CD8-positive, alpha-beta memory T cell (primary cell): ENCODE measurements around the gene CDC23. TPM values are rescaled to one million over a fixed set of nuclear protein-coding genes. Genes with fewer than 3 reads are reported as not detected.
"Not testable (repeated sequence)": the region's sequence is repeated elsewhere in the genome, so short reads cannot be mapped to it uniquely, and the experiment has no call there.

Experiments
- CTCF ChIA-PET: fragments of 350-600 bp; sonication (Branson Sonifier 250); formaldehyde crosslinking; loops from one replicate; lab custom pipeline; 2021; ENCODE audit warnings: antibody characterized with exemption; lab: Charles Lee
- POLR2A ChIA-PET: fragments of 350-600 bp; sonication (Branson Sonifier 250); formaldehyde crosslinking; loops from one replicate; lab custom pipeline; 2021; ENCODE audit warnings: antibody characterized with exemption; lab: Charles Lee
- DNase-seq, 5 donors: peaks; one replicate each; pipeline versions ENCODE4 v3.0.0 to v3.0.0-alpha.2; 2020 to 2022; ENCODE audit warnings: mixed read lengths in 1 of 5
- H3K27ac ChIP-seq: one replicate; pipeline ENCODE4 v1.7.0; 2013; ENCODE audit warnings: low read depth, mild to moderate bottlenecking, low read length, moderate library complexity
- H3K27me3 ChIP-seq: 2 replicates; pipeline ENCODE4 v1.7.0; 2013; ENCODE audit warnings: low read length, mild to moderate bottlenecking; ENCODE audit not compliant: insufficient read depth, poor library complexity, severe bottlenecking
- H3K36me3 ChIP-seq: 2 replicates; pipeline ENCODE4 v1.7.0; 2013; ENCODE audit warnings: mild to moderate bottlenecking, low read length, moderate library complexity; ENCODE audit not compliant: insufficient read depth
- H3K4me1 ChIP-seq: 2 replicates; pipeline ENCODE4 v1.7.0; 2013; ENCODE audit warnings: mild to moderate bottlenecking, low read length, moderate library complexity; ENCODE audit not compliant: insufficient read depth
- H3K4me3 ChIP-seq: 2 replicates; pipeline ENCODE4 v1.7.0; 2013; ENCODE audit warnings: mild to moderate bottlenecking, low read length
- H3K9me3 ChIP-seq: 2 replicates; pipeline ENCODE4 v1.7.0; 2013; ENCODE audit warnings: mild to moderate bottlenecking, low read length
- H3K27ac Mint-ChIP-seq, 8 donors: one replicate each; pipeline ENCODE4 v1.8.0; 2020 to 2021; ENCODE audit warnings: mixed read lengths in 8 of 8, mild to moderate bottlenecking in 6 of 8, inconsistent platforms in 3 of 8, moderate library complexity in 3 of 8
- H3K27me3 Mint-ChIP-seq, 2 donors: one replicate each; pipeline ENCODE4 v1.8.0; 2020 to 2021; ENCODE audit warnings: mixed read lengths in 2 of 2, mild to moderate bottlenecking in 1 of 2, moderate library complexity in 1 of 2
- H3K36me3 Mint-ChIP-seq, 3 donors: one replicate each; pipeline ENCODE4 v1.8.0; 2020 to 2021; ENCODE audit warnings: mixed read lengths in 3 of 3, inconsistent platforms in 1 of 3, mild to moderate bottlenecking in 1 of 3
- H3K4me1 Mint-ChIP-seq, 3 donors: one replicate each; pipeline ENCODE4 v1.8.0; 2020 to 2021; ENCODE audit warnings: mixed read lengths in 3 of 3, inconsistent platforms in 1 of 3, mild to moderate bottlenecking in 1 of 3
- H3K4me3 Mint-ChIP-seq, 7 donors: one replicate each; pipeline ENCODE4 v1.8.0; 2020 to 2021; ENCODE audit warnings: mixed read lengths in 7 of 7, mild to moderate bottlenecking in 6 of 7, moderate library complexity in 4 of 7, inconsistent platforms in 2 of 7
- H3K9me3 Mint-ChIP-seq, 5 donors: one replicate each; pipeline ENCODE4 v1.8.0; 2020 to 2022; ENCODE audit warnings: mixed read lengths in 5 of 5, mild to moderate bottlenecking in 3 of 5, moderate library complexity in 2 of 5, inconsistent platforms in 1 of 5
- polyA plus RNA-seq: library from polyadenylated mRNA; unstranded; fragments of 300-500 nt; fragmentation: Illumina TruSeq; gene quantifications from one replicate; pipeline ENCODE4 v1.2.3, GENCODE V29; 2021
- total RNA-seq, 2 experiments: library from RNA; stranded (reverse); gene quantifications; one replicate each; pipeline ENCODE4 v1.2.3, GENCODE V29; 2021

The CDC23 gene
- total and polyA plus RNA-seq, 3 experiments from 2014 or later = 21.9 to 49.7 (median 48.7) TPM

- Mint-ChIP-seq H3K36me3 (peaks cover 48 to 82% (median 49%) of the 10 kb centered on the region in 3 donors), H3K27me3 (no peaks in the 10 kb centered on the region), H3K9me3 (no peaks in the 10 kb centered on the region), H3K4me3 (no peak overlapping the region), H3K4me1 (peaks cover 0 to 3% (median 0%) of the 10 kb centered on the region in 3 donors), H3K27ac (peak overlapping the region in 4 of 8 donors; percentile 12 to 40 (median 23))
- ChIA-PET POLR2A (no interaction called here), CTCF (no interaction called here)
- Histone ChIP-seq H3K9me3 (no peaks in the 10 kb centered on the region), H3K36me3 (peaks cover 60% of the 10 kb centered on the region), H3K4me1 (no peaks in the 10 kb centered on the region), H3K4me3 (no peak overlapping the region), H3K27me3 (no peaks in the 10 kb centered on the region), H3K27ac (no peak overlapping the region)
- no peak for DNase-seq
Observed at GRCh38 chr5:138159666-138160065, 53.5 kb downstream of the CDC23 start.

GRCh38 chr5:138157626-138158025 lies 55.5 kb downstream of the CDC23 start:
- H3K36me3 ChIP-seq = peaks cover 40% of the 10 kb centered on the region
- ChIA-PET CTCF (no interaction called here), POLR2A (no interaction called here)
- no peak overlapping the region for H3K4me3 ChIP-seq
- no peak overlapping the region for H3K27ac Mint-ChIP-seq
- H3K9me3 ChIP-seq = no peaks in the 10 kb centered on the region
- DNase-seq = no peak
- H3K36me3 Mint-ChIP-seq = peaks cover 32 to 61% (median 33%) of the 10 kb centered on the region in 3 donors
- no peaks in the 10 kb centered on the region for H3K4me1 ChIP-seq
- H3K27me3 ChIP-seq = no peaks in the 10 kb centered on the region
- no peak overlapping the region for H3K4me3 Mint-ChIP-seq
- no peaks in the 10 kb centered on the region for H3K27me3 Mint-ChIP-seq
- H3K4me1 Mint-ChIP-seq = no peaks in the 10 kb centered on the region
- H3K27ac ChIP-seq = no peak overlapping the region
- no peaks in the 10 kb centered on the region for H3K9me3 Mint-ChIP-seq

- H3K36me3 Mint-ChIP-seq = peaks cover 28 to 47% (median 31%) of the 10 kb centered on the region in 3 donors
- H3K4me1 Mint-ChIP-seq, H3K4me1 ChIP-seq, H3K4me3 Mint-ChIP-seq, CTCF ChIA-PET, H3K9me3 Mint-ChIP-seq, H3K27ac ChIP-seq, H3K27me3 ChIP-seq, POLR2A ChIA-PET, H3K27ac Mint-ChIP-seq, H3K4me3 ChIP-seq, H3K9me3 ChIP-seq, H3K27me3 Mint-ChIP-seq, DNase-seq: not testable (repeated sequence)
- H3K36me3 ChIP-seq = peaks cover 29% of the 10 kb centered on the region
Observed at GRCh38 chr5:138155977-138156376, 57.1 kb downstream of the CDC23 start.

- Mint-ChIP-seq H3K27me3 (peaks cover 0 to 1% of the 10 kb centered on the region in 2 donors), H3K27ac (no peak overlapping the region), H3K9me3 (no peaks in the 10 kb centered on the region), H3K4me3 (no peak overlapping the region), H3K36me3 (no peaks in the 10 kb centered on the region), H3K4me1 (no peaks in the 10 kb centered on the region)
- Histone ChIP-seq H3K27ac (no peak overlapping the region), H3K27me3 (no peaks in the 10 kb centered on the region), H3K36me3 (no peaks in the 10 kb centered on the region), H3K9me3 (no peaks in the 10 kb centered on the region), H3K4me1 (no peaks in the 10 kb centered on the region), H3K4me3 (no peak overlapping the region)
- CTCF ChIA-PET = no interaction called here
- no peak for DNase-seq
- POLR2A ChIA-PET = no interaction called here
Observed at GRCh38 chr5:138149530-138149929, 63.6 kb downstream of the CDC23 start.

- H3K4me3 Mint-ChIP-seq = no peak overlapping the region
- Histone ChIP-seq H3K27me3 (no peaks in the 10 kb centered on the region), H3K4me1 (no peaks in the 10 kb centered on the region), H3K36me3 (no peaks in the 10 kb centered on the region), H3K9me3 (no peaks in the 10 kb centered on the region), H3K4me3 (no peak overlapping the region), H3K27ac (no peak overlapping the region)
- peak overlapping the region in 1 of 8 donors; percentile 47 for H3K27ac Mint-ChIP-seq
- POLR2A ChIA-PET = no interaction called here
- H3K36me3 Mint-ChIP-seq = no peaks in the 10 kb centered on the region
- no peaks in the 10 kb centered on the region for H3K4me1 Mint-ChIP-seq
- H3K9me3 Mint-ChIP-seq = no peaks in the 10 kb centered on the region
- CTCF ChIA-PET = interaction anchor here (0.9 kb wide), 1 partner anchor 39 kb away, joined by 4 read pairs; no protein-coding TSS in a partner anchor
- peaks cover 0 to 1% of the 10 kb centered on the region in 2 donors for H3K27me3 Mint-ChIP-seq
- no peak for DNase-seq
Observed at GRCh38 chr5:138148811-138149210, 64.3 kb downstream of the CDC23 start.

GRCh38 chr5:138143578-138143977 lies 69.5 kb downstream of the CDC23 start:
- CTCF ChIA-PET, H3K4me1 ChIP-seq, H3K4me1 Mint-ChIP-seq, H3K9me3 Mint-ChIP-seq, H3K4me3 Mint-ChIP-seq, H3K9me3 ChIP-seq, H3K36me3 Mint-ChIP-seq, H3K36me3 ChIP-seq, H3K27ac ChIP-seq, H3K4me3 ChIP-seq, H3K27ac Mint-ChIP-seq, POLR2A ChIA-PET, H3K27me3 ChIP-seq, DNase-seq: not testable (repeated sequence)
- H3K27me3 Mint-ChIP-seq = peaks cover 9 to 10% of the 10 kb centered on the region in 2 donors

- Mint-ChIP-seq H3K27ac (no peak overlapping the region), H3K4me1 (no peaks in the 10 kb centered on the region), H3K9me3 (no peaks in the 10 kb centered on the region), H3K27me3 (peaks cover 19% of the 10 kb centered on the region in 2 donors), H3K4me3 (no peak overlapping the region), H3K36me3 (peaks cover 0 to 3% (median 0%) of the 10 kb centered on the region in 3 donors)
- Histone ChIP-seq H3K9me3 (no peaks in the 10 kb centered on the region), H3K27ac (no peak overlapping the region), H3K4me3 (no peak overlapping the region), H3K27me3 (no peaks in the 10 kb centered on the region), H3K36me3 (no peaks in the 10 kb centered on the region), H3K4me1 (no peaks in the 10 kb centered on the region)
- ChIA-PET POLR2A (no interaction called here), CTCF (no interaction called here)
- DNase-seq = no peak
Observed at GRCh38 chr5:138141734-138142133, 71.4 kb downstream of the CDC23 start.

GRCh38 chr5:138140268-138140667 lies 72.9 kb downstream of the CDC23 start:
- POLR2A ChIA-PET = no interaction called here
- Mint-ChIP-seq H3K36me3 (peaks cover 0 to 3% (median 0%) of the 10 kb centered on the region in 3 donors), H3K4me1 (no peaks in the 10 kb centered on the region), H3K9me3 (no peaks in the 10 kb centered on the region), H3K27me3 (peaks cover 20 to 28% of the 10 kb centered on the region in 2 donors), H3K27ac (no peak overlapping the region), H3K4me3 (no peak overlapping the region)
- no peaks in the 10 kb centered on the region for H3K9me3 ChIP-seq
- H3K4me3 ChIP-seq = no peak overlapping the region
- H3K27ac ChIP-seq = no peak overlapping the region
- no peak for DNase-seq
- no peaks in the 10 kb centered on the region for H3K4me1 ChIP-seq
- CTCF ChIA-PET = no interaction called here
- no peaks in the 10 kb centered on the region for H3K27me3 ChIP-seq
- H3K36me3 ChIP-seq = no peaks in the 10 kb centered on the region
